ENCODE data around the gene DMKN.

The DMKN gene, protein sequence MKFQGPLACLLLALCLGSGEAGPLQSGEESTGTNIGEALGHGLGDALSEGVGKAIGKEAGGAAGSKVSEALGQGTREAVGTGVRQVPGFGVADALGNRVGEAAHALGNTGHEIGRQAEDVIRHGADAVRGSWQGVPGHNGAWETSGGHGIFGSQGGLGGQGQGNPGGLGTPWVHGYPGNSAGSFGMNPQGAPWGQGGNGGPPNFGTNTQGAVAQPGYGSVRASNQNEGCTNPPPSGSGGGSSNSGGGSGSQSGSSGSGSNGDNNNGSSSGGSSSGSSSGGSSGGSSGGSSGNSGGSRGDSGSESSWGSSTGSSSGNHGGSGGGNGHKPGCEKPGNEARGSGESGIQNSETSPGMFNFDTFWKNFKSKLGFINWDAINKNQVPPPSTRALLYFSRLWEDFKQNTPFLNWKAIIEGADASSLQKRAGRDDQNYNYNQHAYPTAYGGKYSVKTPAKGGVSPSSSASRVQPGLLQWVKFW

DNA sequence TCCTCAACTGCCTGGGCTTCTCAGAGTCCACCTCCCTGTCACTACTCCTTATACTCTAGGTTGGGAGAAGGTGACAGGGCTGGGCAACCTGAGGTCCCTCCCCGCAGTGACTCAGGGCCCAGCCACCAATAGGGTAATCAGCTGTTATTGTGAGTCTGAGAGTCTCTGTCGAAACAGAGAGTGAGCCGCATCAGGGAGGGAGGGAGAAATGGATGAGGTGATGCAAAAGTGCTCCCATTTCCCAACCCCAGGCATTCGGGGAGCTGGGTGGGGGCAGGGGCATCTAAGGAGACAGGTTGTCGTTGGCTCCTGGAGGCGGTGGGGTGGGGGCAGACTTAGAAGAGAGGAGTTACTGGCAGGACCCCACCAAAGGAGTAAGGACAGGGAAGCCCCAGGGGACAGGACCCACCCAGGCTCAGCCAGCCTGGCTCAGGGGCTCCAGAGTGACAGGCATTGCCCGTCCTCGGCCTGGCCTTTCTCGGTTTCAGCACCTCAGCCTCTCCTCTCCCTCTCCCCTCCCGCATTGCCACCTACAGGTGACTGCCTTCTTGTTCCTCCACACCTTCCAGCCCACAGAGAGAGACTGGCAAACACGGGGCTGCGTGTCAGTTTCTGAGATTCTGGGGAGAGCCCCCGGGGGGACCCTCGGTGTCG, at the start of gene DMKN:
DMKN (minus strand) TSS at position 22 of the 654 bp plus-strand sequence. CDS start 174 bp downstream, outside the sequence.
- no peak for DNase-seq (ENCODE audit: low read depth in 2 of 2)

DNA sequence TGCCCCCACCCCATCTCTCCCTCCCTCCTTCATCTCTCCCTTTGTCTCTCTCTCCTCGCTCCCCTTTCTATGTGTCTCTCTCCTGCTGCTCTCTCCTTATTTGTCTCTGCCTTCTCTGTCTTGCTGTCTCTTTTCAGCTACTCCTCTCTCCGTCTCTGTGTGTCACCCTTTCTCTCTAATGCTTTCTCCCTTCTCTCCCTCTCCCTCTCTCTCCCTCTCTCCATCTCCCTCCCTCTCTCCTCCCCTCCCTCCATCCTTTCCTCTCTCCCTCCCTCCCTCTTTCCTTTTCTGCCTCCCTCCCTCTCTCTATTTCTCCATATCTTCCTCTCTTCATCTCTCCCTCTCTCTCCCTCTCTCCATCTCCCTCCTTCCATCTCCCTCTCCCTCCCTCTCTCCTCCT, 49.3 kb upstream of the DMKN start:
- no peak for DNase-seq (ENCODE audit: low read depth in 2 of 2)

DNA sequence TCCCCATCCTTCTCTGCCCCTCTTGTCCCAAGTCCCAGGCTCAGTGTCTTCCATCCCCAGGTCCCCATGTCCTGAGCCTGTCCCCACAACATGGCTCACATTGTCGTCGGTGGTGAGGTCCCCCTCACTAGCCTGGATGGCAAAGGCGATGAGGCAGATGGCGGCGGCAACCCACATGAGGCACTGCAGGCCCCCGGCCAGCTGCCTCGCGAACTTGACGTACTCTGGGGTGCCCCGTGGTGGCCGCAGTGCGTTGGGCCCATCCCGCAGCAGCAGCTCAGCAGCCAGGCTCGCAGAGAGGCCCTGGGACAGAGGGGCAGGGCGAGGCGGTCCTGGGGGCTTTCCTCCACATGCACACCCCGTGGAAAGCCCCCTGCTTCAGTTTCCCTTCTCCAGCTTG, 48.9 kb upstream of the DMKN start:
- DNase-seq (ENCODE audit: low read depth in 2 of 2), result no peak

DNA sequence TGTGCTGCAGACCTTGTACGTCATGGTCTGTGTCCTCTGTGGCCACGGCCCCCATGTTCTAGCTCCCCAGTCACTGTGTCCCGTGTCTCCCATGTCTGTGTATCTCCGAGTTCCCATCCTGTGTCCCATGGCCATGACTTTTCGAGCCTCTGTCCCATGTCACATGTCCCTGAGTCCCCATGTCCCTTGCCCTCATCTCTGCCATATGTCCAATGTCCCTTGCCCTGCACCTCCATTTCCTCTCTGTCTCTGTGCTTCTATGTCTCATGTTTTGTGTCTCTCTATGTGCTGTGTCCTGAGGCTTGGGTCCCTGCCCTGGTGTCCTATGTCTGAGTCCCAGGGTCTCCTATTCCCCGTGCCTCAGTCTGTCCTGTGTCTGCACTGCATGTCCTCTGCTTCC, 48.0 kb upstream of the DMKN start:
- no peak for DNase-seq (ENCODE audit: low read depth in 2 of 2)

DNA sequence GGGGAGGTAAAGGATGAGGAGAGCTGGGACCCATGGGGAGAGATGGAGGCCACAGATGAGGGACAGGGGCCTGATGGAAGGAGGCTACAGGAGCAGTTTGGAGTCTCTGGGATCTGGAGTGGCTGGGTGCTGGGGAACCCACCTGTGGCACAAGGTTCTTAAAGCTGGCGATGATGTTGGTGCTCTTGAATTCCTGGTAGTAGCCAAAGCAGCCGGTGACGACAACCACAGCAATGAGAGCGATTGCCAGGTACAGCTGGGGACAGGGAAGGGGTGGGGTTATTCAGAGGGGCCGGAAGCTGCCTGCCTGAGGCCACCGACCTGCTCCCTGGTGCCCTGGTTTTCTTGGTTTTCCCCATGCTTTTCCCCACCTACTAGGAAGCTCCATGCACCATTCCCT, 47.2 kb upstream of the DMKN start:
- no peak for DNase-seq (ENCODE audit: low read depth in 2 of 2)

DNA sequence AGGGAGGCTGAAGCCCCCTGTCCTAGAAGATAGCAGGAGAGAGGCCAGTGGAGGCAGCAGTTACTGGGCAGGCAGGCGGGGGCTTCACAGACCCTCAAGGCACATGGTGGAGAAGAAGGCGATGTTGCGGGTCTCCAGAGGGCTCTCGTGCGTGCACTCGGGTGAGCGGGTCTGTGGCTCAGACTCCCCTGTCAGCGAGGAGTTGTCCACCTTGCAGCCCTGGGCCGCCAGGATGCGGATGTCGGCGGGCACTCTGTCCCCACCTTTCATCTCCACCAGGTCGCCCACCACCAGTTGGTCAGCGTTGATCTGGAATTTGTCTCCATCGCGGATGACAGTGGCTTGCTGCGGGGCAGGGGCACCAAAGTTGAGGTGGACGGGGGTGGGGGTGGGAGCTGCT, 46.8 kb upstream of the DMKN start:
- DNase-seq (ENCODE audit: low read depth in 2 of 2), result no peak

DNA sequence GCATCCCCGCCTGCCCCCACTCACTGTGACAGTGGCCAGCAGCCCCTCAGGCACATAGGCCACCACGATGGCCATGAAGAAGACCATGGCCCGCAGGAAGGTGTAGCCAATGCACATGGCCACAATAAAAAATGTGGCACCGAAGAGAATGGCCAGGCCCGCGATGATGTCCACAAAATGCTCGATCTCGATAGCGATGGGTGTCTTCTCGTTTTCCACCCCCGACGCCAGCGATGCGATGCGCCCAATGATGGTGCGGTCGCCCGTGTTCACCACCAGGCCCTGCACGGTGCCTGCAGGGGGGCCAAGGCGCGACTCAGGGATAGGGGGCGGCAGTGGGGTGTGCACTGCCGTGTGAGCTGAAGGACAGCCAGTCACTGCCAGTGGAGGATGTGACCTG, 46.3 kb upstream of the DMKN start:
- DNase-seq (ENCODE audit: low read depth in 2 of 2), result no peak

DNA sequence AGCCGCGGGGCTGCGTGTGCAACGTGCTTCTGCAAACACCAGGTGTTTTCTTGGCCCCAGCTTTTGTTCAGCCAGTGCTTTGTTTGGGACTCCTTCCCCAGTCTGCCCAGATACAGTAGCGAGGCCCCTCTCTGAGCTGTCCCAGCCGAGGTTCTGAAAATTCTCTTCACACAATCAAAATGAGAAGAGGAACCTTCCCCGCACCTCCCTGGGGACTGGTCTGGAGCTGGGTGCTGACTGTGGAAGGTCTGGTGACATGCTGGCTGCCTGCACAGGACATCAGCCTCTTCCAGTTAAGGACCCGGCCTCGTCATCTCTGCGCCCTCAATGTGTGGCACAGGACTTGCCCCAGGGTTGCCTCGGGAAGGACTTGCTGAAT, 45.8 kb upstream of the DMKN start:
- DNase-seq (ENCODE audit: low read depth in 2 of 2), result no peak

DNA sequence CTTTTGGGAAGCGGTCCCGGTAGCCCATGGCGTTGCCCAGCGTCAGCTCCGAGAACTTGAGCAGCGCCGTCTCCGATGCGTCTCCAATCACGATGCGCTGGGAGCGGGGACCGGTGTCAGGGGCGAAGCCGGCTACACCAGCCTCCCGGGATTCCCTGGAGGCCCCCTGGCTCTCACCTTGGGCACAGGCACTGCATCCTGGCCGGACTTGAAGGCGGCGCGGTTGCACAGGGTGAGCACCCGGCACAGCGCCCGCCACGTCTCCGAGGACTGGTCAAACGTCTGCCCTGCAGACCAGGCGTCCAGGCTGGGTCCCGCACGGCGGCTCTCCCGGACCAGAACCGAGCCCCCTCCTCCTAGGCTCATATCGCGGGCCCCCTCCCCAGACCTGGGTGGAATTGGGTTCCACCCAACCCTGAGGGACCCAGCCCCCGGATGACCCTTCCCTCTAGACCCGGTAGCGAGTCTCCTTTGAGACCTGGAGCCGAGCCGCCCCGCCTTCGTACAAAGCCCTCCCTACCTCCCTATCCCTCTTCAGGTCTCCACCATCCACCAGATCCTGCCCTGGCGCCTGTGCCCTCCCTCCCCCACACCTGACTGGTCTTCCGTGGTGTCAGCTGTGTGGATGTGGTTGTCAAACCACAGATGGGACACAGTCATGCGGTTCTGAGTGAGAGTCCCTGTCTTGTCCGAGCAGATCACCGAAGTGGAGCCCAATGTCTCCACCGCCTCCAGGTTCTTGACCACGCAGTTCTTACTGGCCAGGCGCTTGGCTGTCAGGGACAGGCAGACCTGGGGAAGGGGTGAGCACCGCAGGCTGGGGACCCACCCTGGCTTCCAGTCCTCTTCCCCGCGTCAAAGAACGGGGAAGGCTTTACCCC, 45.2 kb upstream of the DMKN start:
- no peak for DNase-seq (ENCODE audit: low read depth in 2 of 2)

DNA sequence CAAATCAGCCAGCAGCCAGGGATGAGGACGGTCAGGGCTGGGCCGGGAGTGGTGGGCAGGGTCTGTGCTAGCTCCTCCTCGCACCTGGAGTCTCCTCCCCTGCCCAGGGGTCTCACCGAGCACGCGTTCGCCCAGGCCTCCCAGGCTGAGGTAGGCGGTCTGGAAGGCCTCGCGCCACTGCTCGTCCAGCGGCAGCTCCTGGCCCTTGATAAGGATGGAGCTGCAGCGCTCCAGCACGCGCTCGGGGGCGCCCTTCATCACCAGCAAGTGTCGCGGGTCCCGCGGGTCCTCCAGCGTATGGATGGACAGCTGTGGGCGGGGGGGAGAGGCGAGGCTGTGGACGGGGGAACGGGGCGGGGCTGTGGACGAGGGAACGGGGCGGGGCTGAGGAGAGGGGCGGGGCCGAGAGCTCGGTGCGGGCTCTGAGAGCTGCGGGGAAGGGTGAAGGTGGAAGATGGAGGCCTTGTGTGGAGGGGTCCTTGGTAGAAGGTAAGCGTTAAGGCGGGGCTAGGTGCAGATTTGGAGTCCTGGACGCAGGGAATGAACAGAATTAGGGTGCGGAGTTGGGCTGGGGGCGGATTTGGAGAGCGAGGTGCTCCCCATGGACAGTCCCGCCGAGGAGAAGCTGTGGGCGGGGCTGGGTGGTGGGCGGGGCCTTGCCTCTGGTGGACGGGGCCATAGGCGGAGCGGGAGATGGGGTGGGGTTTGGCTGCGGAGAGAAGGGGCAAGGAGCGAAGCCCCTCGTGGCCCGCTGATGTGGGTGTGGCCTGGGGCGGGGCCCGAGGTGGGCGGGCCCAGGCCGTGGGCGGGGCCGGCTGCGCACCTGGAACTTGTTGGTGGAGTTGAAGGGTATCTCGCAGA, 44.3 kb upstream of the DMKN start:
- peak in 1 of 2 donors; percentile 30 for DNase-seq (ENCODE audit: low read depth in 2 of 2)

DNA sequence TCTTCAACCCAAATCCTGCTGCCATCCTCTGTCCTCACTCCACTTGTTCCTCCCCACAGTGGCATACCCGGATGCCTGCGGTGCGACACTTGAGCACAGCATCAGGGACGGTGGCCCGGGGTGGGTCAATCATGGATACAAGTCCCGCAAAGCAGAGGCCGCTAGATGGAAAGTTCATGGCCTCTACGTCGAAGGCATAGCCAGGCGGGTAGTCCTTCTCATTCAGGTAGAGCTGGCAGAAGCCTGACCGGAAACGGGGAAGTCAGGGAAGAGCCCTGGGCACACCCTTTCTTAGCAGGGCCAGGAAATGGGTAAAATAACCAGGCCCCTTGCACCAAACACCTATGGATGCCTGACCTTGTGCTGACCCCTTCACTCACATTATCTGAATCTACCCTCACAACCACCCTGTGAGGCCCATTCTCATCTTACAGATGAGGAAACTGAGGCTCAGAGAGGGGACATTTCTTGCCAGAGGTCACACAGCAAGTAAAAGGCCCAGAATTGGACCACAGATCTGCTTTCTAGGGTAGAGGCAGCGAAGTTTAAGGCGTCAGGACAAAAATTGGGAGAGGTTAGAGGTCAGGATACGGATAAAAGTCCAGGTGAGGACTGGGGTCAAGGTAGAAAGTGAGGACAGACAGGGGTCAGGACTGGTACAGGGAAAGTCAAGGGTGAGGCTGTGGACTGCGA, 43.5 kb upstream of the DMKN start:
- no peak for DNase-seq (ENCODE audit: low read depth in 2 of 2)

DNA sequence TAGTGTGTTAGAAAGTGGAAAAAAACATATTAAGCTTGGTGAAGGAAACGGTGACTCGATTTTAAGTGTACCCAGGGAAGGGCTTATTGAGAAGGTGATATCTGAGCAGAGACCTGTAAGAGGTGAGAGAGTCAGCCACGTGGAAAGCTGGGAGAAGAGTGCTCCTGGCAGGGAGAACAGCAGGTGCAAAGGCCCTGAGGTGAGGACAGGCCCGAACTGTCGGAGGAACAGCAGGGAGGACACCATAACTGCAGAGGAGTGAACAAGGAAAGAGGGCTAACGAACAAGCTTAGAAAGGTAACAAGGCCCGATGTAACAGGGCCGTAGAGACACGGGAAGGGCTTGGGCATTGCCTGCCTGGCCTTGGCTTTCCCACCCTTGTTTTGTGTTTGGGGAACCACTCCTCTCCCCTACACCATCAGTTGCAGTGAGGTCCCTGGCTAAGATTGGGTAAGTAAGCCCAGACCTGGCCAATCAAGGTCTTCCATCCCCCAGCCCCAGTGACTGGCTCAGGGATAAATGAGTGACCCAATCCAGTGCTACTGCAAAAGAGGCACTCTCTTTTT, 42.7 kb upstream of the DMKN start:
- no peak for DNase-seq (ENCODE audit: low read depth in 2 of 2)

DNA sequence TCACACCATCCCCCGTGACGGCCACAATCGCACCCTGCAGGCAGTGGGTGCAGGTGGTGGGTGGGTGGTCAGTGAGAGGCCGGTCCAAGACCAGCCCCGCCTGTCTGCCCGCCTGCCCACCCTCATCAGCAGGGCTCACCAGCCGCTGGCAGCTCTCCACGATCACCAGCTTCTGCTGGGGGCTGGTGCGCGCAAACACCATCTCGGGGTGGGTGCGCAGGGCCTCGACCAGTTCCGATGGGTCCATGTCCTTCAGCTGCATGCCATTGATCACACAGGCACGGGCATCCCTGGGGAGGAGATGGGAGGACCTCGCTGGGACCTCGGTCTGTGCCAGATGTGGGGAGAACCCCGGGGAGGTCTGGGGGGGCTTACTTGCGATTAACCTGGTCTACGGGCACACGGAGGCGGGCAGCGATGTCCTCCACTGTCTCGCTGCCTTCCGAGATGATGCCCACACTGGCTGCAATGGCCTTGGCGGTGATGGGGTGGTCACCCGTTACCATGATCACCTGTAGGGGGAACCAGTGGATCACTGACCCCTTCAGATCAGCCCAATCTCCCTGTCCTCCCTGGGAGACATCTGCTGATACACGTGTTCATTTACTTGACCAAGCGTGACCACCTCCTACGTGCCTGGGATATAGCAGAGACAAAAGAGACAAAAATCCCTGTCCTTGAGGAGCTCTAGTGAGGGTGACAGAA, 42.0 kb upstream of the DMKN start:
- DNase-seq (ENCODE audit: low read depth in 2 of 2), result no peak

DNA sequence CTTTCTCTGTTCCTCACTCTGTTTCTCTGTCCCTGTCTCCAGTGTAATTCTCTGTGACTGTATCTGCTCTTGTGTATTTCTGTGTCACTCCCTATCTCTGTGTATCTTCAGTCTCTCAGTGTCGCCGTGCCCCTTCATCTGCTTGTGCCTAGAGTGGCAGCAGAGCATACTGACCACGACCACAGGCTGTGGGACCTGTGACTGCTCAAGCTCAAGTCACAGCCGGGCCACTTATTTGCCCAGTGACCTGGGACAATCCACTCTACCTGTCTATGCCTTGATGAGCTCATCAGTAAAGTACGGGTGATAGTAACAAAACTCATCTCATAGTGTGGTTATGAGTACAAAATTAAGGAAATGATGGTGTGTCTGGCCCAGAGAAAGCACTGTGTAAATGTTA, 40.6 kb upstream of the DMKN start:
- DNase-seq (ENCODE audit: low read depth in 2 of 2), result no peak

DNA sequence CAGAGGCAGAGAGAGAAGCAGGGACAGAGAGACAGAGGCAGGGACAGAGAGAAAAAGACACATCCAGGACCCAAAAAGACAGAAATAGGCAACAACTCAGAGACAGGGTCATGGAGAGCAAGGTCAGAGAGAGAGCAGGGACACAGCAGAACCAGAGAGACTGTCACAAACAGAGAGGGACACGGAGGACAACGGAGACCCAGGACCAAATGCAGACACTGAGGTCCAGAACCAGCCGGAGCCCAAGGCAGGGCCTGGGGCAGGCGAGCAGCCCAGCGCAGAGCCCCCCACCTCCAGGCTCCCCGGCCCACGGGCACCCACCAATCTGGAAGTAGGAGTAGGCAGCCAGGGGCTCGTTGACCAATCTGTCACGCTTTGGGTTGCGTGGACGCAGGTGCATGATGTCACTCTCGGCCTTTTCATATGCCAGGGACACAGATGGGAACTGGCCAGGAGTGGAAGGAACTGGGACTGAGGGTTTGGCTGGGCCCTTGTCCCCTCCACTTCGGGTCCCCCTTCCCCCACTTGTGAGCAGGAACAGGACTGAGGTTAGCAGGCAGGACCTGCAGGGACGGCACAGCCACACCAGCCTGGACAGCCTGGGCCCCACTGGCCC, 40.0 kb upstream of the DMKN start:
- DNase-seq (ENCODE audit: low read depth in 2 of 2), result no peak

DNA sequence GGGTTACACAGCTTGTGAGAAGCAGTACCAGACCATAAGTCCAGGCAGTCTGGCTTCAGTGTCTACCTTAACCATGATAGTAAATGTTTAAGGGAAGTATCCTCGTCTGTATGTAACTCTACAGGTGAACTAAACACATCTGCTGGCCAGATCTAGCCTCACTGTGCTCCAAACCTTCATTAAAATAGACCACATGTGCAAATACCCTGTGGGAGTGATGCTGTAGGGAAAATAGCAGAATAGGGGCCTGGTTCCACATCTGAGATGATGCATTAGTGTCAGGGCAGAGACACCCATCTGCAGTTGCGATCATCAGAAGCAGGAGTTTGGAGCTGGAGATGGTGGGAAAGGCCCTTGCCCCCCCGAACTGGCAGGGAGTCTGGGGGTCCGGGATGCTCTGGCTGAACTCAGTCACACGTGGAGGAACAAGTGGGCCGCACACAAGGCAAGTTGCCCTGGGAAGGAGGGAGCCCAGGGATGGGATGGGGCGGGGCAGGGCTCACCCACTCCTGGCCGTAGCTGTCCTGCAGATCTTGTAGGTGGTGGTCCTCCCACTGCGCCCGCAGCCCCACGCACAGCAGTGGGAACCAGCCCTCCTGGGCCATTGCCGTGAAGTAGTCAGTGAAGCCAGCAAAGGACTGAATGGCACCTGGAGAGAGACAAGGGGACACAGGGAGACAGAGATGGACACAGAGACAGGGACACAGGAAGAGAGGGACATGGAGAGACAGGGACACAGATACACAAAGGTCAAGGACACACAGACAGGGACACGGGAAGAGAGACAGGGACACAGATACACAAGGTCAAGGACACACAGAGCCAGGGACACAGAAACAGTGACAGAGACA, 39.3 kb upstream of the DMKN start:
- no peak for DNase-seq (ENCODE audit: low read depth in 2 of 2)

DNA sequence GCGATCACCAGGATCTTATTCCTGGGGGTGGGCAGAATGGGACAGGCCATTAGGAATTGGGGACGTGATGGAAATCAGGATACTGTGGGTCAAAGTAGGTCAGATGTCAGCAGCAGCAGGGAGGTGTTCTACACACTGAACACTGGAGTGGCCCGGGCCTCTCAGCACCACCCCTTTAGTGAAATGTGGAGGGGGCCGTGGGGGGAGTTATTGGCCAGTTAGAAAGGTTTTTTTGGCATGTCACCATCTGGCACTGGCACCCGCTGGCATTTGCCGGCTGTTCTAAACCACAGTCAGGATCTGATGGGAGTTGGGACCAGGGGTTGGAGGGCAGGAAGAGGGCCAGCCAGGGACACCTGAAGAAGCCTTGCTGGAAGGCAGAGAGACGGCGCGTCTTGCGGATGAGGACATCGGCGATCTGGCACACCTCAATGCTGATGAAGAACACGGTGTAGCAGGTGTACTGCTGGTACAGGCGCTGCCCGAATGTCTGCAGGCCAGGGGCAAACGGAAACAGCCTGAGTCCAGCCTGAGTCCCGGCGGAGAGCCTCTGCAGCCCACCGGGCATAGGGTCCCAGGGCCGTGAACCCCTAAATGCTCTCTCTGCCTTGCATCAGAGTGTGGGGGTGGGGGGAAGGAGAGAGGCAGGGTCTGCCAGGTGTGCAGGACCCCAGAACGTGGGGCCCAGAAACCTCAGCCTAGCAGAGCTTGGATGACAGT, 37.8 kb upstream of the DMKN start:
- no peak for DNase-seq (ENCODE audit: low read depth in 2 of 2)

Data from stimulated activated CD8-positive, alpha-beta memory T cell treated with anti-CD3 and anti-CD28 coated beads, Interleukin-7, amount 100 ng/mL, for 4 hours (primary cell).